ENCODE measurements around the gene MIEF1.

MIEF1 gene

DNA sequence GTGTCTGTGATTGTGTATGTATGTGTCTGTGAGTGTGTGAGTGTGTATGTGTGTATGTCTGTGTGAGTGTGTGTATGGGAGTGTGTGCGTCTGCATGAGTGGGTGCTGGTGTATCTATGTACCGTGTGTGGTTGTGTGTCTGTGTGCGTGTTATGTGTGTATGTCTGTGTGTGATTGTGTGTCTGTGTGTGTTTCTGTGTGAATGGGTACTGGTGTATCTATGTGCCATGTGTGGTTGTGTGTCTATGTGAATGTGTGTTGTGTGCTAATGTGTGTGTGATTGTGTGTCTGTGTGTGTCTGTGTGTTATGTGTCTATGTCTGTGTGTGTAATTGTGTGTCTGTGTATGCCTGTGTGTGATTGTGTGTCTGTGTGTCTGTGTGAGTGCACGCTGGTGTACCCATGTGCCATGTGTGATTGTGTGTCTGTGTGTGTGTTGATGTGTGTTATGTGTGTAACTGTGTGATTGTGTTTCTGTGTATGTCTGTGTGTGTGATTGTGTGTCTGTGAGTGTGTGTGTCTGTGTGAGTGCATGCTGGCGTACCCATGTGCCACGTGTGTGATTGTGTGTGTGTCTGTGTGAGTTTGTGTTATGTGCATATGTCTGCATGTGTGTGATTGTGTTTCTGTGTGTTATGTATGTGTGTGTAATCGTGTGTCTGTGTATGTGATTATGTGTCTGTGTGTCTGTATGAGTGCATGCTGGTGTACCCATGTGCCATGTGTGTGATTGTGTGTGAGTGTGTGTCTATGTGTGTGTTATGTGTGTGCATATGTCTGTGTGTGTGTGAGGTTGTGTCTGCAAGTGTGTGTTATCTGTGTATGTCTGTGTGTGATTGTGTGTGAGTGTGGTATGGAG is 61.7 kb downstream of the MIEF1 start:
- no peak for DNase-seq

DNA sequence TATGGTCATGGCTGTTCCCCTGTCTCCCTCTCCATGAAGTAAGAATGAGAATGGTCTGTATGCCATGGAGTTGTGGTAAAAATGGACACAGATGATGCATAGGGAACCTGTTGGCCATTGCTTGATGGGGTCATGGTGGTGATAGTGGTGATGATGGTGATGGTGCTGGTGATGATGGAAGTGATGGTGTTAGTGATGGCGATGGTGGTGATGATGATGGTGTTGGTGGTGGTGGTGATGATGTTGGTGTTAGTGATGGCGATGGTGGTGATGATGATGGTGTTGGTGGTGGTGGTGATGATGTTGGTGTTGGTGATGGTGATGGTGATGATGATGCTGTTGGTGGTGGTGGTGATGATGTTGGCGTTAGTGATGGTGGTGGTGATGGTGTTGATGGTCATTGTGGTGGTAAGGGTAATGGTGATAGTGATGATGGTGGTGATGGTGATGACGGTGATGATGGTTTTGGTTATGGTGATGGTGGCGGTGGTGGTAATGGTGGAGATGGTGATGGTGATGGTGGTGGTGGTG is 63.4 kb downstream of the MIEF1 start:
- no peak for DNase-seq

DNA sequence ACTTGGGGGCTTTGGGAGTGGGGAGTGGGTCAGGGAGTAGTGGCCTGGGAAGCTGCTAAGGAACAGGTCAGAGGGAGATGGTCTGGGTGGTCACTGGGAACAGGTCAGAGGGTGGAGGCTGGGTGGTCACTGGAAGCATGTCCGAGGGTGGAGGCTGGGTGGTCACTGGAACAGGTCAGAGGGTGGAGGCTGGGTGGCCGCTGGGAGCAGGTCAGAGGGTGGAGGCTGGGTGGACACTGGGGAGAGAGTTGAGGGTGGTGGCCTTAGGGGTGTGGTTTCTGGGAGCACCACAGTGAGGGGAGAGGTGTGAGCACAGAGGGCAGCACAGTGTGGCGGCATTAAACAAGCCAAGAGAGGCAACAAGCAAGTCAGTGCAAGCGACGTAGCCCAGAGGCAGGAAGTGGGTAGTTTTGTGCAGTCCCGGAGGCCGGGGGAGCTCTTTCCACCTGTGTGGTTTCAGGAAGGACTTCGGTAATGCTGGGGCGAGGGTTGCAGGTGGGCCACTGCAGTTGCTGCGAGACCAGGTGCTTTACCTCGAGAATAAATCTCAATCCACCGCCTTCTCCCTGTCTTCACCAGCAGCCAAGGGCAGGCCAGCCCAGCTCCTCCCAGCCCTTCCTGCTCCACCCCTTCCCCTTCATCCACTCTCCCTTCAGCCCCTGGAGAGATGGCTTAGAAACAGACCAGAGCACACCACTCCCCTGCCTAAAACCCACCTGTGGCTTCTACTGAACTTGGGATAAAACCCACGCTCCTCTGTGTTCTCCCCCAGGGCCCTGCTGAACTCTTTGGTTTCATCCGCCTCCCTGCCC is 65.3 kb downstream of the MIEF1 start:
- DNase-seq: peak; percentile 52
